Measurements from ENCODE around the gene RGL2. TPM values are rescaled to one million over a fixed set of nuclear protein-coding genes. Genes with fewer than 3 reads are reported as not detected.
"Not testable (repeated sequence)": the region's sequence is repeated elsewhere in the genome, so short reads cannot be mapped to it uniquely, and the experiment has no call there.

The RGL2 gene, protein sequence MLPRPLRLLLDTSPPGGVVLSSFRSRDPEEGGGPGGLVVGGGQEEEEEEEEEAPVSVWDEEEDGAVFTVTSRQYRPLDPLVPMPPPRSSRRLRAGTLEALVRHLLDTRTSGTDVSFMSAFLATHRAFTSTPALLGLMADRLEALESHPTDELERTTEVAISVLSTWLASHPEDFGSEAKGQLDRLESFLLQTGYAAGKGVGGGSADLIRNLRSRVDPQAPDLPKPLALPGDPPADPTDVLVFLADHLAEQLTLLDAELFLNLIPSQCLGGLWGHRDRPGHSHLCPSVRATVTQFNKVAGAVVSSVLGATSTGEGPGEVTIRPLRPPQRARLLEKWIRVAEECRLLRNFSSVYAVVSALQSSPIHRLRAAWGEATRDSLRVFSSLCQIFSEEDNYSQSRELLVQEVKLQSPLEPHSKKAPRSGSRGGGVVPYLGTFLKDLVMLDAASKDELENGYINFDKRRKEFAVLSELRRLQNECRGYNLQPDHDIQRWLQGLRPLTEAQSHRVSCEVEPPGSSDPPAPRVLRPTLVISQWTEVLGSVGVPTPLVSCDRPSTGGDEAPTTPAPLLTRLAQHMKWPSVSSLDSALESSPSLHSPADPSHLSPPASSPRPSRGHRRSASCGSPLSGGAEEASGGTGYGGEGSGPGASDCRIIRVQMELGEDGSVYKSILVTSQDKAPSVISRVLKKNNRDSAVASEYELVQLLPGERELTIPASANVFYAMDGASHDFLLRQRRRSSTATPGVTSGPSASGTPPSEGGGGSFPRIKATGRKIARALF
- total RNA-seq = 27.3 and 28.4 TPM in 2 replicates

GRCh38 chr6:33298773-33299236 lies at the start of gene RGL2:
Gene RGL2, minus strand, starts transcription at chr6:33298942. Its CDS starts 332 bp downstream, at chr6:33298610.
- H3K4me3 Mint-ChIP-seq = peak within 1 kb of the TSS; percentile 94
- peaks cover 2% of the 10 kb centered on the region for H3K27me3 Mint-ChIP-seq
- H3K27ac Mint-ChIP-seq = peak within 1 kb of the TSS; percentile 99
- DNase-seq = peak; percentile 90
- no peaks in the 10 kb centered on the region for H3K9me3 Mint-ChIP-seq
- peaks cover 47% of the 10 kb centered on the region for H3K36me3 Mint-ChIP-seq (ENCODE audit: low read depth)
- peaks cover 26% of the 10 kb centered on the region for H3K4me1 Mint-ChIP-seq
- intact Hi-C loops (cut with micrococcal nuclease) = loop anchor here (1.0 to 10.0 kb wide), 11 partner anchors 10 to 1104 kb away; partner anchors contain the start of genes B3GALT4, GPSM3, PBX2 and PFDN6

DNA sequence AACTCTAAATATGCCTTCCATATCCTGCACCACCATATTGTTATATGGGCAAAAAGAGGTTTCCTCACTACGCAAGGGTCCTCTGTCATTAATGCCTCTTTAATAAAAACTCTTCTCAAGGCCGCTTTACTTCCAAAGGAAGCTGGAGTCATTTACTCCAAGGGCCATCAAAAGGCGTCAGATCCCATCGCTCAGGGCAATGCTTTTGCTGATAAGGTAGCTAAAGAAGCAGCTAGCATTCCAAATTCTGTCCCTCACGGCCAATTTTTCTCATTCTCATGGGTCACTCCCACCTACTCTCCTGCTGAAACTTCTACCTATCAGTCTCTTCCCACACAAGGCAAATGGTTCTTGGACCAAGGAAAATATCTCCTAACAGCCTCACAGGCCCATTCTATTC lies 49.1 kb upstream of the RGL2 start:
- Mint-ChIP-seq H3K9me3 (no peaks in the 10 kb centered on the region), H3K4me1 (peaks cover 29% of the 10 kb centered on the region), H3K4me3 (no peak overlapping the region), H3K27me3 (peaks cover 7% of the 10 kb centered on the region), H3K27ac (no peak overlapping the region), H3K36me3 (ENCODE audit: low read depth) (no peaks in the 10 kb centered on the region)
- intact Hi-C loops (cut with micrococcal nuclease) = no loop called here
- DNase-seq = no peak

- H3K4me3 Mint-ChIP-seq; H3K9me3 Mint-ChIP-seq; DNase-seq; H3K36me3 Mint-ChIP-seq (ENCODE audit: low read depth); intact Hi-C loops (cut with micrococcal nuclease); H3K27me3 Mint-ChIP-seq: not testable (repeated sequence)
- Mint-ChIP-seq H3K4me1 (peaks cover 29% of the 10 kb centered on the region), H3K27ac (peak overlapping the region; percentile 2)
Measured at GRCh38 chr6:33346972-33347371, 48.2 kb upstream of the RGL2 start.

DNA sequence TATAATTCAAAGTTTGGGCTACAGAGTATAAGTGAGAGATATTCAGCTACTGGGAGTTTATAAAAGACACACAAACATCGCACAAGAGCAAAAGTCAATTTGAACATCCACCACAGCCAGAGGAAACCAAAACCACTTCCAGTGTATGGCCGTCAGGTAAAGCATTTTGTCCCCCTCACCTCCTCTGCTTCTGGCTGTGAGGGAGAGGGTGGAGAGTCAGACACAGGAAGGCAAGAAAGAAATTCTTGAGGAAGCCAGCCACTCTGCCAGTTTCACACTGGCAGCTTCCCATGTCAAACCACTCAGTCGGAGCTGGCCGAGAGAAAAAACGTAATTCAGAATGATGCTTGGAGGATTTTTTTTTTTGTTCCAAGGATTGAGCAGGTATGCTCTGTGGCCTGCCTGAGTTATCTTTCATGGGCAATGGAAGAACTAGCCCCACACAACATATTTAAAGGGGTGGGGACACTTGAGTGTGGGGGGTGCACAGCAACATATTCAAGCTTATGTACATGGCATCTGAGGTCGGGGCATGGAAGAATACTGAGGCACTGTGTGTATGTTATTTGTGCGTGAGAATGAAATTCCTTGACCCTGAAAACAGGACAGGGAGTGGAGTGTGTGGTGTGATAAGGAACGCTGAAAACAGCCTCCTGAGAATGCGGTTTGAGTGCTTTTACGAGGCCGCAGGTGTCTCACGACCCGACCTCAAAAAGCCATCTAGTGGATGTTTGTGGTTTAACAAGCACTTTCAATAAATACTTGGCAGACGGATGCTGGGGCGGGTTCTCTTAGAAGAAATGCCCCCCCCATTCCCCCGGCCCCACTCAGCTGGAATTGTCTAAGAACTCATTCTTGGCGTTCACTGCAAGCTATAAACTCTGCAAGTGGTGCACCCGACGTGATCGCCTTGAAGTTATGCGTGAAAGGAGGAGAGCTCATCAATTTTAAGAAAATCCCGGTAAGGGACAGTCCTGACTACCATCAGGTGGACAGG lies 46.3 kb upstream of the RGL2 start:
- peak; percentile 90 for DNase-seq
- peak overlapping the region; percentile 77 for H3K4me3 Mint-ChIP-seq
- H3K9me3 Mint-ChIP-seq = no peaks in the 10 kb centered on the region
- peak overlapping the region; percentile 85 for H3K27ac Mint-ChIP-seq
- intact Hi-C loops (cut with micrococcal nuclease) = loop anchor here (1.0 to 2.0 kb wide), 3 partner anchors 22 to 46 kb away; no protein-coding TSS in a partner anchor
- H3K36me3 Mint-ChIP-seq (ENCODE audit: low read depth) = no peaks in the 10 kb centered on the region
- H3K4me1 Mint-ChIP-seq = peaks cover 29% of the 10 kb centered on the region
- H3K27me3 Mint-ChIP-seq = peaks cover 7% of the 10 kb centered on the region

DNA sequence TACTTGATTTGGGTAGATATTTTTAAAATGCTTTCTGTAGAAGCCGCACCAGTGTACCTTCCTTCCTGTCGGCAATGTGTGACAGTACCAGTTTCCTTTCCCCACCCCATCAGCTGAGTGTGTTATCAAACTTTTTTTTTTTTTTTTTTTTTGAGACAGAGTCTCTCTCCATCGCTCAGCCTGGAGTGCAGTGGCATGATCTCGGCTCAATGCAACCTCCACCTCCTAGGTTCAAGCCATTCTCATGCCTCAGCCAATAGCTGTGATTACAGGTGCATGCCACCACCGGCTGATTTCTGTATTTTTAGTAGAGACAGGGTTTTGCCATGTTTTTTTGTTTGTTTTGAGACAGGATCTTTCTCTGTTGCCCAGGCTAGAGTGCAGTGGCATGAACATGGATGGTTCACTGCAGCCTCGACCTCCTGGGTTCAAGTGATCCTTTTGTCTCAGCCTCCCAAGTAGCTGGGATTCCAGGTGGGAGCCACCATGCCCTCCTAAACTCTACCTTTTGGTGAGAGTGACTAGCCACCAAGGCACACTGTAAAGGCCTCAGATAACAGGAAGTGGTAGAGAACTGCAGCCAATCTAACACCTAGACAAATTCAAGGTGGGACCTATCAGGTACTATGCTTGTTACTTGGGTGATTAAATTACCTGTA lies 45.3 kb upstream of the RGL2 start:
- intact Hi-C loops (cut with micrococcal nuclease) = loop anchor here (1.0 to 2.0 kb wide), 2 partner anchors 31 to 45 kb away; no protein-coding TSS in a partner anchor
- Mint-ChIP-seq H3K9me3 (no peaks in the 10 kb centered on the region), H3K4me3 (peak overlapping the region; percentile 77), H3K36me3 (ENCODE audit: low read depth) (no peaks in the 10 kb centered on the region), H3K27me3 (peaks cover 5% of the 10 kb centered on the region), H3K27ac (peak overlapping the region; percentile 86), H3K4me1 (peaks cover 29% of the 10 kb centered on the region)
- peak; percentile 86 for DNase-seq

GRCh38 chr6:33343606-33343952 lies 44.8 kb upstream of the RGL2 start:
- Mint-ChIP-seq H3K4me1 (peaks cover 29% of the 10 kb centered on the region), H3K4me3 (peak overlapping the region; percentile 77)
- H3K27me3 Mint-ChIP-seq = not testable (repeated sequence)

DNA sequence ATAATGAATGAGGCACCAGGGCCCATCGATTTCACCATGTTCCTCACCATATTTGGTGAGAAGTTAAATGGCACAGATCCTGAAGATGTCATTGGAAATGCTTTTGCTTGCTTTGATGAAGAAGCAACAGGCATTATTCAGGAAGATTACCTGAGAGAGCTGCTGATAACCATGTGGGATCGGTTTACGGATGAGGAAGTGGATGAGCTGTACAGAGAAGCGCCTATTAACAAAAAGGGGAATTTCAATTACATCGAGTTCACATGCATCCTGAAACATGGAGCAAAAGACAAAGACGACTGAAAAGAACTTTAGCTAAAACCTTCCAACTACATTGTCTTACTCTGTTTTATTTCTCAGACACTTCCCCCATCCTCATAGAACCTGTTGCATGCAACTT lies 40.5 kb upstream of the RGL2 start:
- DNase-seq = no peak
- no peaks in the 10 kb centered on the region for H3K27me3 Mint-ChIP-seq
- no peaks in the 10 kb centered on the region for H3K9me3 Mint-ChIP-seq
- no peak overlapping the region for H3K27ac Mint-ChIP-seq
- intact Hi-C loops (cut with micrococcal nuclease) = no loop called here
- no peak overlapping the region for H3K4me3 Mint-ChIP-seq
- no peaks in the 10 kb centered on the region for H3K36me3 Mint-ChIP-seq (ENCODE audit: low read depth)
- H3K4me1 Mint-ChIP-seq = peaks cover 12% of the 10 kb centered on the region

More at GRCh38 chr6:33343606-33343952, 44.8 kb upstream of the RGL2 start:
- H3K36me3 Mint-ChIP-seq (ENCODE audit: low read depth); intact Hi-C loops (cut with micrococcal nuclease); H3K9me3 Mint-ChIP-seq; DNase-seq: not testable (repeated sequence)
- peak overlapping the region; percentile 86 for H3K27ac Mint-ChIP-seq

DNA sequence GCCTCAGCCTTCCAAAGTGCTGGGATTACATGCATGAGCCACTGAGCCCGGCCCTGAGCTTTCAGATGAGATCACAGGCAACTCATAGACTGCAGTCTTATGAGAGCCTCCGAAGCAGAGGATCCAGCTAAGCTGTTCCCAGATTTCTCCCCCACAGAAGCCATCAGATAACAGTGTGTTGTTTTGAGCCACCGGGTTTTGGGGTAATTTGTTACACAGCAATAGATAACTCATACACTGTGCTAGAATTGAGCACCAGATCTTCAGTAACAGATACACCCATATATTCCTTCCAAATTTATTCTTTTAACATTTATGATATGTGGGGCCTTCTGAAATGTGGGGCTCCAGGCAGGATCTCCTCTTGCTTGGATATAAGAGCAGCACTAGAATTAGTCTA lies 37.8 kb upstream of the RGL2 start:
- Mint-ChIP-seq H3K36me3 (ENCODE audit: low read depth) (no peaks in the 10 kb centered on the region), H3K9me3 (no peaks in the 10 kb centered on the region), H3K27me3 (no peaks in the 10 kb centered on the region), H3K4me3 (no peak overlapping the region), H3K27ac (no peak overlapping the region), H3K4me1 (peaks cover 9% of the 10 kb centered on the region)
- DNase-seq = no peak
- intact Hi-C loops (cut with micrococcal nuclease) = no loop called here

DNA sequence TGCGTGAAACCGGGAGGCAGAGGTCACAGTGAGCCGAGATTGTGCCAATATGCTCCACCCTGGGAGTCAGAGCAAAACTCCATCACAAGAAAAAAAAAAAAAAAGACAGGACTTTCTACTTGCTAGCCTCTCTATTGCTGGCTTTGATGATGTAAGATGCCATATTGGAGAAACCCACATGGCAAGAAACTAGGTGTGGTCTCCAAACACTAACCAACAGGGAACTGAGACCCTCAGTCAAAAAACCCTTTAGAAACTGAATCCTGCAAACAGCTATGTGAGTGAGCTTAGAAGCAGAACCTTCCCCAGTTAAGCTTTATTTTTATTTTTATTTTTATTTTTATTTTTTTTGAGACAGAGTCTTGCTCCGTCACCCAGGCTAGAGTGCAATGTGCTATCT lies 37.2 kb upstream of the RGL2 start:
- H3K9me3 Mint-ChIP-seq = no peaks in the 10 kb centered on the region
- H3K27me3 Mint-ChIP-seq = no peaks in the 10 kb centered on the region
- DNase-seq = no peak
- H3K4me3 Mint-ChIP-seq = no peak overlapping the region
- H3K27ac Mint-ChIP-seq = no peak overlapping the region
- H3K36me3 Mint-ChIP-seq (ENCODE audit: low read depth) = no peaks in the 10 kb centered on the region
- intact Hi-C loops (cut with micrococcal nuclease) = no loop called here
- H3K4me1 Mint-ChIP-seq = peaks cover 9% of the 10 kb centered on the region

DNA sequence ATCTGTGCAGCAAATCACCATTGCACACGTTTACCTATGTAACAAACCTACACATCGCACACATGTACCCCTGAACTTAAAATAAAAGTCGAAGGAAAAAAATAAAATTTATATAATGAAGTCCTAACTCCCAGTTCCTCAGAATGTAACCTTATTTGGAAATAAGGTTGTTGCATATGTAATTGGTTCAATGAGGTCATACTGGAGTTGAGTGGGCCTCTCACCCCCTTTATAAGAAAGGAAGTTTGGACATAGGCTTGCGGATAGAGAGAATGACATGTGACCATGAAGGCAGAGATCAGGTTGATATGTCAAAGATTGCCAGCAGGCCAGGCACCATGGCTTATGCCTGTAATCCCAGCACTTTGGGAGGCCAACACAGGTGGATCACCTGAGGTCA lies 34.9 kb upstream of the RGL2 start:
- no peaks in the 10 kb centered on the region for H3K36me3 Mint-ChIP-seq (ENCODE audit: low read depth)
- intact Hi-C loops (cut with micrococcal nuclease) = no loop called here
- no peaks in the 10 kb centered on the region for H3K27me3 Mint-ChIP-seq
- DNase-seq = no peak
- peaks cover 9% of the 10 kb centered on the region for H3K4me1 Mint-ChIP-seq
- H3K4me3 Mint-ChIP-seq = no peak overlapping the region
- H3K9me3 Mint-ChIP-seq = no peaks in the 10 kb centered on the region
- H3K27ac Mint-ChIP-seq = no peak overlapping the region

DNA sequence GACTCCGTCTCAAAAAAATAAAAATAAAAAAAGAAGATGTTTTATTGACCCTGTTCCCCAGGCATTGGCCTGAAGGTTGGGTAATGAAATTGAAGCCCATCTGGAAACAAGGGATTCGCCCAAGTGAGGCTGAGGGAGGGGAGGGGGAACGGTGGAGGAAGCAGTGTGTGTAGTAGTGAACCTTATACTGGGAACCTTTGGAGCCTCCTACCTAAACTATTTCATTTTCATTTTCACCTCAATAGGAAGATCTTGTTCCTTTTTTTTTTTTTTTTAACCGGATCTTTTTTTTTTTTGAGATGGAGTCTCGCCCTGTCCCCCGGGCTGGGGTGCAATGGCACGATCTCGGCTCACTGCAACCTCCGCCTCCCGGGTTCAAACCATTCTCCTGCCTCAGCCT lies 32.0 kb upstream of the RGL2 start:
- no peaks in the 10 kb centered on the region for H3K9me3 Mint-ChIP-seq
- H3K4me3 Mint-ChIP-seq = no peak overlapping the region
- DNase-seq = no peak
- no peak overlapping the region for H3K27ac Mint-ChIP-seq
- no peaks in the 10 kb centered on the region for H3K27me3 Mint-ChIP-seq
- H3K4me1 Mint-ChIP-seq = peaks cover 9% of the 10 kb centered on the region
- intact Hi-C loops (cut with micrococcal nuclease) = no loop called here
- H3K36me3 Mint-ChIP-seq (ENCODE audit: low read depth) = no peaks in the 10 kb centered on the region

- no peaks in the 10 kb centered on the region for H3K27me3 Mint-ChIP-seq
- H3K4me1 Mint-ChIP-seq = peaks cover 10% of the 10 kb centered on the region
- intact Hi-C loops (cut with micrococcal nuclease) = no loop called here
- H3K36me3 Mint-ChIP-seq (ENCODE audit: low read depth) = no peaks in the 10 kb centered on the region
- DNase-seq = no peak
- H3K9me3 Mint-ChIP-seq = no peaks in the 10 kb centered on the region
- no peak overlapping the region for H3K4me3 Mint-ChIP-seq
- no peak overlapping the region for H3K27ac Mint-ChIP-seq
Measured at GRCh38 chr6:33329058-33329457, 30.3 kb upstream of the RGL2 start.

- Mint-ChIP-seq H3K27ac (peak overlapping the region; percentile 94), H3K4me3 (peak overlapping the region; percentile 93), H3K36me3 (ENCODE audit: low read depth) (peaks cover 32% of the 10 kb centered on the region), H3K9me3 (no peaks in the 10 kb centered on the region), H3K4me1 (peaks cover 34% of the 10 kb centered on the region), H3K27me3 (no peaks in the 10 kb centered on the region)
- DNase-seq = no peak
- intact Hi-C loops (cut with micrococcal nuclease) = no loop called here
Measured at GRCh38 chr6:33324125-33324524, 25.4 kb upstream of the RGL2 start.

All from activated CD4-positive, alpha-beta T cell treated with anti-CD3 and anti-CD28 coated beads, Interleukin-2, amount 10 ng/mL, durations not matched to agents 24 days and 14 days (primary cell).